ENCODE measurements around the gene SIL1. TPM values are rescaled to one million over a fixed set of nuclear protein-coding genes. Genes with fewer than 3 reads are reported as not detected.

The SIL1 gene
- total RNA-seq, 1 experiment from 2014 or later = 10.7 TPM

GRCh38 chr5:139050432-139050831 lies 147.7 kb downstream of the SIL1 start:
- Mint-ChIP-seq H3K4me1 (peaks cover 36% of the 10 kb centered on the region), H3K36me3 (peaks cover 4% of the 10 kb centered on the region; the same call in 1 of the 2 replicates), H3K27ac (no peak overlapping the region), H3K27me3 (ENCODE audit: low read depth) (no peaks in the 10 kb centered on the region), H3K9me3 (peaks cover 4% of the 10 kb centered on the region), H3K4me3 (no peak overlapping the region)
- TF ChIP-seq GRHL2 (CRISPR knock-in tag; IDR thresholded peaks at IDR 0.05; ENCODE audit: insufficient replicate concordance, severe bottlenecking) (no peak), SMAD3 (CRISPR knock-in tag; IDR thresholded peaks at IDR 0.05; ENCODE audit: borderline replicate concordance) (no peak), HMGXB4 (CRISPR knock-in tag; IDR thresholded peaks at IDR 0.05) (no peak), AR (CRISPR knock-in tag; IDR thresholded peaks at IDR 0.05) (no peak), FOXJ3 (CRISPR knock-in tag; IDR thresholded peaks at IDR 0.05; ENCODE audit: borderline replicate concordance) (no peak)
- TF ChIP-seq, protein P1, sequence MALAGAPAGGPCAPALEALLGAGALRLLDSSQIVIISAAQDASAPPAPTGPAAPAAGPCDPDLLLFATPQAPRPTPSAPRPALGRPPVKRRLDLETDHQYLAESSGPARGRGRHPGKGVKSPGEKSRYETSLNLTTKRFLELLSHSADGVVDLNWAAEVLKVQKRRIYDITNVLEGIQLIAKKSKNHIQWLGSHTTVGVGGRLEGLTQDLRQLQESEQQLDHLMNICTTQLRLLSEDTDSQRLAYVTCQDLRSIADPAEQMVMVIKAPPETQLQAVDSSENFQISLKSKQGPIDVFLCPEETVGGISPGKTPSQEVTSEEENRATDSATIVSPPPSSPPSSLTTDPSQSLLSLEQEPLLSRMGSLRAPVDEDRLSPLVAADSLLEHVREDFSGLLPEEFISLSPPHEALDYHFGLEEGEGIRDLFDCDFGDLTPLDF (CRISPR knock-in tag; IDR thresholded peaks at IDR 0.05) = no peak
- DNase-seq (ENCODE audit: low spot score) (no peak), ATAC-seq (no peak)
- ChIA-PET CTCF (interaction anchor here (0.6 kb wide), 1 partner anchor 193 kb away, joined by 4 read pairs; no protein-coding TSS in a partner anchor), POLR2A (no interaction called here)

GRCh38 chr5:139049780-139050179 lies 148.4 kb downstream of the SIL1 start:
- CTCF ChIA-PET = no interaction called here
- Mint-ChIP-seq H3K9me3 (peaks cover 3% of the 10 kb centered on the region), H3K27ac (no peak overlapping the region), H3K27me3 (ENCODE audit: low read depth) (no peaks in the 10 kb centered on the region), H3K4me3 (no peak overlapping the region), H3K4me1 (peaks cover 36% of the 10 kb centered on the region), H3K36me3 (peaks cover 3% of the 10 kb centered on the region; the same call in 1 of the 2 replicates)
- ATAC-seq (no peak), DNase-seq (ENCODE audit: low spot score) (no peak)
- POLR2A ChIA-PET = no interaction called here
- TF ChIP-seq ZNF423 (CRISPR knock-in tag; IDR thresholded peaks at IDR 0.05) = no peak
- TF ChIP-seq, protein P2, sequence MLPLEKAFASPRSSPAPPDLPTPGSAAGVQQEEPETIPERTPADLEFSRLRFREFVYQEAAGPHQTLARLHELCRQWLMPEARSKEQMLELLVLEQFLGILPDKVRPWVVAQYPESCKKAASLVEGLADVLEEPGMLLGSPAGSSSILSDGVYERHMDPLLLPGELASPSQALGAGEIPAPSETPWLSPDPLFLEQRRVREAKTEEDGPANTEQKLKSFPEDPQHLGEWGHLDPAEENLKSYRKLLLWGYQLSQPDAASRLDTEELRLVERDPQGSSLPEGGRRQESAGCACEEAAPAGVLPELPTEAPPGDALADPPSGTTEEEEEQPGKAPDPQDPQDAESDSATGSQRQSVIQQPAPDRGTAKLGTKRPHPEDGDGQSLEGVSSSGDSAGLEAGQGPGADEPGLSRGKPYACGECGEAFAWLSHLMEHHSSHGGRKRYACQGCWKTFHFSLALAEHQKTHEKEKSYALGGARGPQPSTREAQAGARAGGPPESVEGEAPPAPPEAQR (CRISPR knock-in tag; IDR thresholded peaks at IDR 0.05) = no peak
- TF ChIP-seq ZNF512 (CRISPR knock-in tag; IDR thresholded peaks at IDR 0.05; ENCODE audit: borderline replicate concordance) = no peak
- TF ChIP-seq, protein P3, sequence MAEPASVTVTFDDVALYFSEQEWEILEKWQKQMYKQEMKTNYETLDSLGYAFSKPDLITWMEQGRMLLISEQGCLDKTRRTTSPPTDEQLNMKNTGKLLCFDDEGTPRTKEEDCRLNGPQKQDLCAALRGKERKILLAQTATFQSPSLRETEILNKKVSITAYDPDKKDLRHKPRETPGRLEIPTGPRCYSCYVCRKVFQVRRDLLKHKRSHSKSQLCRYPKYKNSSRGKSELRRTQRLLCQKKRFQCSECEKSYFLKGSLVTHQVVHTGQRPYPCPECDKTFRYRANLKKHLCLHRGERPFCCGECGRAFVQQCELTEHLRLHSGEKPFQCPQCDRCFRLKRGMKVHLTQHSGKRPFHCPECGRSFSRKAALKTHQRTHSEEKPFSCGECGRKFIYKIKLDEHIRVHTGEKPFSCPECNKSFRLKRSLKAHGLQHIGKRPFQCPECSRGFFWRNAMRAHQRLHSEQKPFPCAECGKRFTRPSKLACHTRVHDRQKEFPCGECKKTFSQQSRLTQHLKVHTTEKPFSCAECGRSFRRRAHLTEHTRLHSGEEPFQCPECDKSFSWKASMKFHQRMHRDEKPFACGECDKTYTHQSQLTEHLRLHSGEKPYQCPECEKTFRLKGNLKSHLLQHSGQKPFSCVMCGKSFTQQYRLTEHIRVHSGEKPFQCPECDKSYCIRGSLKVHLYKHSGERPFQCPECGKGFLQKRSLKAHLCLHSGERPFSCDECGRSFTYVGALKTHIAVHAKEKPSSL (CRISPR knock-in tag; conservative IDR thresholded peaks at IDR 0.05) = no peak
- no peak for TF ChIP-seq AR (CRISPR knock-in tag; IDR thresholded peaks at IDR 0.05)
- TF ChIP-seq USF2 (CRISPR knock-in tag; IDR thresholded peaks at IDR 0.05) = no peak
- no peak for TF ChIP-seq JAZF1 (CRISPR knock-in tag; IDR thresholded peaks at IDR 0.05)
- TF ChIP-seq NFYB (CRISPR knock-in tag; conservative IDR thresholded peaks at IDR 0.05; ENCODE audit: low read depth) = no peak
- no peak for TF ChIP-seq E2F5 (CRISPR knock-in tag; IDR thresholded peaks at IDR 0.05)
- TF ChIP-seq, protein P4, sequence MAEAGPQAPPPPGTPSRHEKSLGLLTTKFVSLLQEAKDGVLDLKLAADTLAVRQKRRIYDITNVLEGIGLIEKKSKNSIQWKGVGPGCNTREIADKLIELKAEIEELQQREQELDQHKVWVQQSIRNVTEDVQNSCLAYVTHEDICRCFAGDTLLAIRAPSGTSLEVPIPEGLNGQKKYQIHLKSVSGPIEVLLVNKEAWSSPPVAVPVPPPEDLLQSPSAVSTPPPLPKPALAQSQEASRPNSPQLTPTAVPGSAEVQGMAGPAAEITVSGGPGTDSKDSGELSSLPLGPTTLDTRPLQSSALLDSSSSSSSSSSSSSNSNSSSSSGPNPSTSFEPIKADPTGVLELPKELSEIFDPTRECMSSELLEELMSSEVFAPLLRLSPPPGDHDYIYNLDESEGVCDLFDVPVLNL (CRISPR knock-in tag; IDR thresholded peaks at IDR 0.05; ENCODE audit: borderline replicate concordance, low read depth) = no peak

All from WTC11 (cell line).